Cortex of kidney (tissue), 1 donor: ENCODE results near the gene KCNK3.
"Not testable (repeated sequence)": the region's sequence is repeated elsewhere in the genome, so short reads cannot be mapped to it uniquely, and the experiment has no call there.

Experiments
- DNase-seq: peaks from one replicate; lab custom pipeline; 2025; lab: John Stamatoyannopoulos, UW

KCNK3 gene

GRCh38 chr2:26692279-26692896 lies at the start of gene KCNK3:
Gene KCNK3, plus strand, starts transcription at chr2:26692722. Its CDS starts 154 bp downstream, at chr2:26692876.
- DNase-seq: no peak

GRCh38 chr2:26644188-26644835 lies 48.2 kb upstream of the KCNK3 start:
- no peak for DNase-seq

GRCh38 chr2:26645762-26646161 lies 46.8 kb upstream of the KCNK3 start:
- DNase-seq: no peak

GRCh38 chr2:26646986-26647672 lies 45.4 kb upstream of the KCNK3 start:
- no peak for DNase-seq

- DNase-seq: no peak
These were observed 44.5 kb upstream of the KCNK3 start for GRCh38 chr2:26647981-26648380.

- DNase-seq: no peak
These were observed 44.0 kb upstream of the KCNK3 start for GRCh38 chr2:26648516-26648915.

GRCh38 chr2:26649322-26649721 lies 43.2 kb upstream of the KCNK3 start:
- no peak for DNase-seq

GRCh38 chr2:26649992-26650712 lies 42.4 kb upstream of the KCNK3 start:
- no peak for DNase-seq

GRCh38 chr2:26650713-26651469 lies 41.6 kb upstream of the KCNK3 start:
- no peak for DNase-seq

- no peak for DNase-seq
These were observed 41.1 kb upstream of the KCNK3 start for GRCh38 chr2:26651470-26651771.

- DNase-seq: no peak
These were observed 40.7 kb upstream of the KCNK3 start for GRCh38 chr2:26651799-26652198.

- DNase-seq: no peak
These were observed 40.0 kb upstream of the KCNK3 start for GRCh38 chr2:26652361-26653041.

GRCh38 chr2:26653207-26654060 lies 39.1 kb upstream of the KCNK3 start:
- no peak for DNase-seq

GRCh38 chr2:26654061-26654340 lies 38.5 kb upstream of the KCNK3 start:
- DNase-seq: no peak

- DNase-seq: not testable (repeated sequence)
These were observed 37.4 kb upstream of the KCNK3 start for GRCh38 chr2:26655120-26655519.

GRCh38 chr2:26655611-26656195 lies 36.8 kb upstream of the KCNK3 start:
- no peak for DNase-seq

GRCh38 chr2:26657265-26657664 lies 35.3 kb upstream of the KCNK3 start:
- DNase-seq: no peak

GRCh38 chr2:26658691-26659346 lies 33.7 kb upstream of the KCNK3 start:
- no peak for DNase-seq

GRCh38 chr2:26660363-26660962 lies 32.1 kb upstream of the KCNK3 start:
- DNase-seq: no peak
